A673 (cell line): ENCODE results near the gene ADAMTS2.

Source experiments
- CTCF ChIP-seq: fragments of 300-800, 200-600 bp; sonication (generic); conservative IDR thresholded peaks from 2 replicates; pipeline ENCODE4 v1.5.1; 2017; ENCODE audit warnings: low read depth, mild to moderate bottlenecking, antibody characterized with exemption, low read length, moderate library complexity, mixed read lengths
- EZH2 ChIP-seq: fragments of 200-600 bp; sonication (generic); IDR thresholded peaks from 2 replicates; pipeline ENCODE4 v1.6.1; 2017; ENCODE audit warnings: borderline replicate concordance, low read depth, mild to moderate bottlenecking, mixed read lengths, antibody characterized with exemption, low read length; ENCODE audit not compliant: poor library complexity, severe bottlenecking

- TF ChIP-seq CTCF (no peak), EZH2 (no peak)
Observed at GRCh38 chr5:179180061-179180610, 165.1 kb downstream of the ADAMTS2 start.
